OCI-LY3 (cell line): ENCODE results near the gene NLN.

Source experiments
- EZH2phosphoT487 ChIP-seq: fragments of 200-600 bp; shearing (Covaris generic); IDR thresholded peaks from 2 replicates; pipeline ENCODE4 v1.6.1; 2018; ENCODE audit warnings: antibody characterized with exemption, mixed run types, low read depth
- TF ChIP-seq, protein P1 (sequence below): fragments of 200-600, 300-600 bp; sonication (generic); IDR thresholded peaks from 2 replicates; pipeline ENCODE4 v1.5.1; 2014; ENCODE audit warnings: antibody characterized with exemption, low read length, low read depth

DNA sequence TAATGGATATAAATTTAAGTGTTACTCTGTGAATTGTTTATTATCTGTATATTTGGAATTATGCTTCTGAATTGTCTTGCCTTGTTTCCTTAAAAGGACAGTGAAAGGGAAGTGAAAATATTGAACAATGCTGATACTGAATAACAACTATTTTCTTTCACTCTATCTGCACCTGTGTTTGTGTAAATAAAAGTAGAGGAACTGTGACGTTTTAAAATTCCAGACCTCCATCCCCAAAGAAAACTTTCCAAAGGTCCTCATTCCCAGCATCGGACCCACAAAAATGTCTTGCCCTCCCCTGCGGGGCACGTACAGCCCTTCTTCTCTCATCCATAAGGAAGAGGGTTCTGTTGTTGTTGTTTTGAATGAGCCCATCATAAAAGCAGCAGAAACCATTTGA lies 100.0 kb downstream of the NLN start:
- TF ChIP-seq, protein P1, sequence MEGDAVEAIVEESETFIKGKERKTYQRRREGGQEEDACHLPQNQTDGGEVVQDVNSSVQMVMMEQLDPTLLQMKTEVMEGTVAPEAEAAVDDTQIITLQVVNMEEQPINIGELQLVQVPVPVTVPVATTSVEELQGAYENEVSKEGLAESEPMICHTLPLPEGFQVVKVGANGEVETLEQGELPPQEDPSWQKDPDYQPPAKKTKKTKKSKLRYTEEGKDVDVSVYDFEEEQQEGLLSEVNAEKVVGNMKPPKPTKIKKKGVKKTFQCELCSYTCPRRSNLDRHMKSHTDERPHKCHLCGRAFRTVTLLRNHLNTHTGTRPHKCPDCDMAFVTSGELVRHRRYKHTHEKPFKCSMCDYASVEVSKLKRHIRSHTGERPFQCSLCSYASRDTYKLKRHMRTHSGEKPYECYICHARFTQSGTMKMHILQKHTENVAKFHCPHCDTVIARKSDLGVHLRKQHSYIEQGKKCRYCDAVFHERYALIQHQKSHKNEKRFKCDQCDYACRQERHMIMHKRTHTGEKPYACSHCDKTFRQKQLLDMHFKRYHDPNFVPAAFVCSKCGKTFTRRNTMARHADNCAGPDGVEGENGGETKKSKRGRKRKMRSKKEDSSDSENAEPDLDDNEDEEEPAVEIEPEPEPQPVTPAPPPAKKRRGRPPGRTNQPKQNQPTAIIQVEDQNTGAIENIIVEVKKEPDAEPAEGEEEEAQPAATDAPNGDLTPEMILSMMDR: no peak
- no peak for TF ChIP-seq EZH2phosphoT487
